H1 (cell line): ENCODE results near the gene DNAJB11.

Experiments used
- CBX5 ChIP-seq: fragments of 300-800, 300-1000 bp; sonication (generic); IDR thresholded peaks from 2 replicates; pipeline ENCODE4 v1.7.1; 2016; ENCODE audit warnings: antibody characterized with exemption, low read length, low read depth
- CEBPB ChIP-seq: IDR thresholded peaks from 2 replicates; pipeline ENCODE4 v1.6.1; 2012; ENCODE audit warnings: low read depth, low read length
- EZH2 ChIP-seq: fragments of 200-600 bp; sonication (generic); IDR thresholded peaks from 2 replicates; pipeline ENCODE4 v1.7.1; 2012; ENCODE audit warnings: low read depth, mild to moderate bottlenecking, moderate library complexity, low read length, inconsistent platforms; ENCODE audit not compliant: severe bottlenecking
- JUN ChIP-seq: IDR thresholded peaks from 2 replicates; pipeline ENCODE4 v1.6.1; 2011; ENCODE audit warnings: low read depth, mild to moderate bottlenecking, improper control_type of control experiment, low read length
- RFX5 ChIP-seq: IDR thresholded peaks from 2 replicates; pipeline ENCODE4 v1.6.1; 2011; ENCODE audit warnings: low read depth, low read length, improper control_type of control experiment, borderline replicate concordance
- TBP ChIP-seq: IDR thresholded peaks from 2 replicates; pipeline ENCODE4 v1.6.1; 2011; ENCODE audit warnings: low read depth, low read length, improper control_type of control experiment
- TF ChIP-seq, protein P1 (sequence below), 3 experiments: IDR thresholded peaks; 1 replicate in 2 of 3; 2 replicates in 1 of 3; pipeline versions ENCODE4 v1.5.1 to v1.6.1; 2011; ENCODE audit warnings: low read length in 3 of 3, mild to moderate bottlenecking in 3 of 3, inconsistent platforms in 2 of 3, low read depth in 1 of 3, moderate library complexity in 1 of 3; ENCODE audit not compliant: insufficient read depth in 1 of 3; ENCODE audit errors: control extremely low read depth in 1 of 3

DNA sequence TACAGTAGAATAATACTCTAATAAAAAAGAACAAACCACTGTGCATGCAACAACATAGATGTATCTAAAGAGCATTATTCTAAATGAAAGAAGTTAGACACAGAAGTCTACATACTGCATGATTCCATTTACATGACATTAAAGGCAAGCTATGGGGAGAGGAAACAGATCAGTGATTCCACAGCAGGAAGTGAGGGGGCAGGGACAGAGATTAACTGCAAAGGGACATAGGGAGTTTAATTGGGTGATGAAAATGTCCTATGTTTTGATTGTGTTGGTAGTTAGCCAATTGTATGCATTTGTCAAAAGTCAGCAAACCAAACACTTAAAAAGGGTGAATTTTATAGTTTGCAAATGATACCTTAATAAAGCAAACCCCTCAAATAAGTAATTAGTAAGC lies 40.1 kb upstream of the DNAJB11 start:
- TF ChIP-seq JUN (no peak), EZH2 (no peak), CBX5 (no peak), RFX5 (no peak), TBP (no peak), CEBPB (no peak)
- TF ChIP-seq, protein P1, sequence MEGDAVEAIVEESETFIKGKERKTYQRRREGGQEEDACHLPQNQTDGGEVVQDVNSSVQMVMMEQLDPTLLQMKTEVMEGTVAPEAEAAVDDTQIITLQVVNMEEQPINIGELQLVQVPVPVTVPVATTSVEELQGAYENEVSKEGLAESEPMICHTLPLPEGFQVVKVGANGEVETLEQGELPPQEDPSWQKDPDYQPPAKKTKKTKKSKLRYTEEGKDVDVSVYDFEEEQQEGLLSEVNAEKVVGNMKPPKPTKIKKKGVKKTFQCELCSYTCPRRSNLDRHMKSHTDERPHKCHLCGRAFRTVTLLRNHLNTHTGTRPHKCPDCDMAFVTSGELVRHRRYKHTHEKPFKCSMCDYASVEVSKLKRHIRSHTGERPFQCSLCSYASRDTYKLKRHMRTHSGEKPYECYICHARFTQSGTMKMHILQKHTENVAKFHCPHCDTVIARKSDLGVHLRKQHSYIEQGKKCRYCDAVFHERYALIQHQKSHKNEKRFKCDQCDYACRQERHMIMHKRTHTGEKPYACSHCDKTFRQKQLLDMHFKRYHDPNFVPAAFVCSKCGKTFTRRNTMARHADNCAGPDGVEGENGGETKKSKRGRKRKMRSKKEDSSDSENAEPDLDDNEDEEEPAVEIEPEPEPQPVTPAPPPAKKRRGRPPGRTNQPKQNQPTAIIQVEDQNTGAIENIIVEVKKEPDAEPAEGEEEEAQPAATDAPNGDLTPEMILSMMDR (IDR thresholded peaks at IDR 0.05; ENCODE audit: control extremely low read depth in 1 of 3, insufficient read depth in 1 of 3, low read depth in 1 of 3, low read length in 3 of 3): no peak
